HT-29 (cell line): ENCODE measurements around the gene LACC1. TPM values are rescaled to one million over a fixed set of nuclear protein-coding genes. Genes with fewer than 3 reads are reported as not detected.

ENCODE experiments used
- DNase-seq: peaks from one replicate; pipeline ENCODE4 v3.0.0-alpha.2; 2015; ENCODE audit warnings: low spot score
- total RNA-seq: library from RNA; depleted of rRNA; stranded (reverse); fragments of >200 nt; shearing (Covaris generic); gene quantifications from 2 replicates; pipeline ENCODE4 v1.2.3, GENCODE V29; 2014

The LACC1 gene
- total RNA-seq, 1 experiment from 2014 or later, result 5.7 TPM

- no peak for DNase-seq
These were observed 3.9 kb downstream of the LACC1 start for GRCh38 chr13:43883631-43884030.

DNA sequence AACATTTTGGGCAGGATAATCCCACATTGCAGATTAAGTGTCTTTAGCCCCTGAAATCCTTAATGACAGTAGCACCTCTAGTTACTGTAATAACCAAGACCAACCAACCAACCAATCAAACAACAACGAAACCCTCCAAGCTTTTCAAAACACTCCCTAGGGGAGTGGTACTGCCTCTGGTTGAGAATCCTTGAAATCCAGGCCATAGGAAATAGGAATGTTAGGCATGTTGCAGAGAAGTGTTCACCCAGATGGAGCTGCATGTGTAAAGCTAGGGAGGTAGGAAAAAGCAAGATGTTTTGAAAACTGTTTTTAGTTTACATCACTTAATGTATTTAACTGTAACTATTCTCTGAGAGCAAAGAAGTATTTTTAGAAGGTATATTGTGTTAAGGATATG, 4.5 kb downstream of the LACC1 start:
- DNase-seq, result no peak

DNA sequence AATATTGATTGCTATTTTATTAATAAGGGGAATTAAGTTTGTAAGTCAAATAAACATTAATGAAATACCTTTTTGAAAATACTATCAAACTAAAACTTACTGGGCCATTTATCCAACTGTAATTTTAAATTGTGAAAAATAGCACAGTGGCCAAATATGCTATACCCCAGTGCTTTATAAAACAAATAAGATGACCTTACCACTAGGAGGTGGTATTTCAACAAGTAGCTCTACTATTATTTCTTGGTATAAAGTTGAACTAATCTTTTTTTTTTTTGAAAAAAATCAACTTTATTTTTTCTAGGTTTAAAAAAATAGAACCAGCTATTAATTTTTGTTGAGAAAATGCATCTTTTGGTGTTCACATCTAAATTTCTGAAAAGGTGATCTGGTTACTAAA, 14.7 kb downstream of the LACC1 start:
- no peak for DNase-seq

DNA sequence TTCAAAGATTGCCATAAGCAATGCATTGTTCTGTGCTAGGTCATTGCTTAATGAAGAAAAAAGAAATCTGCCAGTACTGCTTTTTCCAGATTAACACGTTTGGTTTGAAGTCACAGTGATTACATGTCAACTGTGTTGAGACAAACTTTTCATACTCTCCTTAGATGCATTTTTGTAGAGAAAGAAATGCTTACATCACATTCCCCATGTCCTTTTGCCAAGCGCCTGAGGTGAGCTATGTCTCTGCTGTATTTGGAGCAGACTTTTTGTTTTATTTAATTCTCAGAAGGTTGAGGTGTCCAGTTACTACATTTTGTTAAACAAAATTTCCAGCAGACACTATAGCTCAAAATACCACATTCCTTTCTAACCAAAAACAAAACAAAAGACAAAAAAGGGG, 16.2 kb downstream of the LACC1 start:
- no peak for DNase-seq

DNA sequence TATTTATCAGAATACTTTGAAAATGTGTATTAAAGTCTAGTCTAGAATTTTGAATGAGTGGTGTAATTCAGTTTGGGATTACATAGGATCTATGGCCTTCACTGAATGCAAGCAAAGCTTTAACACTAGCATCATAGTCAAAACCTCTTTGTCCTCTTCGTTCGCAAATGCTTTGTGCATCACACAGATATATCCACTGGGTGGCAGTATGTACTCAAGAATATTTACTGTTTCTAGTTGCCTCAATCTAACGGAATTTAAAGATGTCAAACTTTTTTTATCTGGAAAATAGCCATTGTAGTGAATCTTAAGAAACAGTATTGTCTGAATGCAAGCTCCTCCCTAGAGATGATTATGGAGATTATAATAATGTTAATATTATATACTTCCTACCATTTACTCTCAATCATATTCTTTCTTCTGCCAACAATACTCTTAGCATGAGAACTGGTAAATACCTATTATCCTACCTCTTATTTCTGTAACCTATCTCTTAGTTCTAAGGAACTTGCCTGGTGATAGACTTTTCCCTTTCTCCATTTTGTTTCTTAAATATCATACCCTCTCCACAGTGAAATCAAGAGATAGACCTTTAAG, 25.8 kb downstream of the LACC1 start:
- DNase-seq, result peak; percentile 90

DNA sequence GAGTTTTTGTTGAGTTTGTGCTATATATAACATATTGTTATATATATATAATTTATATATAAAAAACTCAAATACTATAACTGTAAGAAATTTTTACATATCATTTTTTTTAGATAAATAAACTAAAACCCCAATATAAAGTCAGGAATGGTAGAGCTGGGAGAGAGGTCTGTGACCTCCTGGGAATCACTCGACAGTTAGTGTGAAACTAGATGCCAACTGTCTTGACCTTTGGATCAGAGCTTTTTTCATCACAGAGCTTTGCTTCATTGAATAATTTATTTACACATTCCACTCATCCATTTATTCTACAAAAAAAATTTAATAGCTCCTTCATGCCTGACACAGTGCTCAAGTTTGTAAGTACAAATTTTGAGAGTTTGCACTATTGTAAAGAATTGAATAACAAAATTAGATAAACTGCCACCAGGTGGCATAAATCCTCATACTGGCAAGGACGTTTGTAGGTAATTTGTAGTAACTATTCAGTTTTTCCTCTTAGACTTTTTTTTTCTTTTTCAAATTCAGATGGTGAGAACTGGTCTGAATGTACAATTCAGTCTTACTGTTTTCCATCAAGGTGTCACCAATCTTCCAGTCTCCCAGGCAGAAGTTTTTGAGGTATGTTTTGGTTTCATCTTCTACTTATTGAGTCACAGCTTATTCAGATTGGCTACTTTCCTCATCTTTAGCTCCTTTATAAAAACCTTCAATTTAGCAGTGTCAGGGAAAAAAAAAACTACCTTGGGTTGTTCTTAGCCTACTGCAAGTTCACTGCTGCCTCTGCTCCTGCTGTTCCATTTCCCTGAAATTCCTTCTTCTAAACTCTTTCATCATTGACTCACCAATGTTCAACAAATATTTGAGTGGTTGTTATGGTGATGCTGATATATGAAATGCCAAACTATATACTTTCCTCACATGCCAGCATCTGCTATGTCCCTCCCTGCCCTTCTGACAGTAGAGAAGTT, 28.7 kb downstream of the LACC1 start:
- DNase-seq, result peak; percentile 83

DNA sequence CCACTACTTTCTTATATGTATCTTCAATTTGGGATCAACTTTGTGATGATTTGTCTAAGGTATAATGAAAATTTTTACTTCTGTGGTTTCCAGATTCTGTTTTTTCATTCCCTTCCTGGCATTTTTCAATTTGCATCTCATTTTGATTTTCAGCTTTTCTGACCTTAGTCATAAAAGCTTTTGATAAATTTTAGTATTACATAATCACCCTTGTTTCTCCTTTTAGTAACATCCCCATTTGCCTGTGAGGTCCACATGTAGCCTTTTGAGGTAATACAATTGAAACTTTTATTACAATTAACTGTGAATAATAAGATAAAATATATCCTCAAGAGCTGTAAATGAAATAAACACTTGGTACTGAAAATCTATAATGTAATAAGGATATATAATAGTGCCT, 31.2 kb downstream of the LACC1 start:
- DNase-seq, result no peak

GRCh38 chr13:43911278-43911677, 31.6 kb downstream of the LACC1 start:
- DNase-seq, result no peak

- no peak for DNase-seq
These were observed 32.2 kb downstream of the LACC1 start for GRCh38 chr13:43911871-43912270.

GRCh38 chr13:43915451-43915850, 35.7 kb downstream of the LACC1 start:
- DNase-seq, result no peak

DNA sequence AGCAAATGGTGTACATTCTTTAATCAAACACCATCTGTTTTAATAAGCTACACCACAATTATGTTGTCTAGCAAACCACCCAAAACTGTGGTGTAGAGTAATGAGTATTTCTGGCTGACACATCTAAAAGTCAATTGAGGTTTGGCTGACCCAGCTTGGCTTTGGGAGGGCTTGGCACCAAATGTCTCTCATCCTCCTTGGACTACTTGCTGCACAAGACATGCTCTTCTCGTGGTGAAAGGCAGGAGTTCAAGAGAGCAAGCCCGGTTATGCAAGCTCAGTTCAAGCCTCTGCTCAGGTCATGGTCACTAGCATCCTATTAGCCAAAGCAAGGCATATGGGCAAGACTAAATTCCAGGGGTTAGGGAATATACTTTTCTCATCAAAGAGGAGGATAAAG, 37.1 kb downstream of the LACC1 start:
- no peak for DNase-seq

DNA sequence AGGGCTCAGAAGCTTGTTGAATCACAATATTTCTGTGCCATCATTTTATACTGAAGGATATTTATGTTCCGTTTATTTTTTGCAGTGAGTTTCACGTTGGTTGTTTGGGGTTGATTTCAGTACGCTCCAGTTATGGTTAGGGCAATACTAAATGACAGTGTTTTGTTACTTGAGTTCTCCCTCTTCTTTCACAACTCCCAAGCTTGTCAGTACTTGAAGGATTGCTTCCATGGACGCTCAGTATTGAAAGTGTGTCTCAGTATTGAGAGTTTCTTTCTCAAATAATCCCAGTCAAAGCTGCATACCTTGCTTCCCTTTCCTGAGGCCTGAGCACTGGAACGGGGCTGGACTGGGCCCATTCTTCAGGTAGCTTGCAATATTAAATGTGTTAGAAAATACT, 38.9 kb downstream of the LACC1 start:
- DNase-seq, result no peak

DNA sequence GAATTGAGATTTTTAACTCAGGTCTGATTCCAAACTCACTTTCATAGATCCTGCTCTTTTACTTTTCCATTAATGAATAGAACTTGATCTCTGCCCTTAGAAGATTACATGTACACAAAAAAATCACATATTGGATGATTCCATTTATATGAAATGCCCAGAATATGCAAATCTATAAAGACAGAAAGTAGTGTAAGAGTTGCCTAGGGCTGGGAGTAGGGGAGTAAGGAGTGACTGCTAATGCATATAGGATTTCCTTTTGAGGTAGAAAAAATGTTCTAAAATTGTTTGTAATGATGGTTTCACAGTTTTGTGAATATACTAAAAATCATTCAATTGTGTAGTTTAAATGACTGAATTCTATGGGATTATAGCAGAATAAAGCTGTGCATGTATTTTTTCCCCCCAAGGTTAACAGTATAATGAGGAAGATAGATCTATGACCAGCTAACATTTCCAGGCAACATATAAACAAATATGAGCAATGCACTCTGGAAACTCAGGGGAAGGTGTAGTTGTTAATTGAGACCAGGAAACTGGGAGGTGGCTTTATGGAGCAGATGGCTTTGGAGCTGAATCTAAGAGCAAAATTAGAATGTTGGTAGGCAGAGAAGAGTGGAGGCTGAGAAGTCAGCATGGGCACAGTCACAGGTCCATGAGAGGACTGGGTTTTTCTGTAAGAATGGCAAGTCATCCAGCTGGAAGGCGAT, 41.4 kb downstream of the LACC1 start:
- DNase-seq, result peak; percentile 16

DNA sequence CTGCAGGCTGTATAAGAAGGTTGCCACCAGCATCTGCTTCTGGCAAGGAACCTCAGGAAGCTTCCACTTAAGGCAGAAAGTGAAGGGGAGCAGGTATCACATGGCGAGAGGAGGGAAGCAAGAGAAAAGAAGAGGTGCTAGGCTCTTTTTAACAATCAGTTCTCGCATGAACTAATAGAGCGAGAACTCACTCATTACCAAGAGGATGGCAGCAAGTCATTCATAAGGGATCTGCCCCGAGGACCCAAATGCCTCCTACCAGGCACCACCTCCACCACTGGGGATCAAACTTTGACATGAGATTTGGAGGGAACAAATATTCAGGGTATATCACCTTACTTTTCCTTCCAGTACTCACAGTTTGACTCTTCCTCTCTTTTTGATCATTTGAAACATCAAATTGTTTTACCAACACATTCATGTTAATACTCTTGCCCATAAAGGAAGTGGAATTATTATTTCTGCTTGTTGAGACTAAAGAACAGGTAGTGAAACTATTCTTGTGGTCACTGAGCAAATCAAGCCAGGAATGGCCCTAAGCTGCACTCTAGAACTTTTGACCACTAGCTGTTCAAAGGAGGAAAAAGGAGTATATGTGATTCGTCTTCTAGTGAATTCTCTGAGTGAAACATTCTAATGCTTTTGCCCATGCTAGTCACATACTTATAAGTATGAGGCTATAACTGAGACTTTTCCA, 45.0 kb downstream of the LACC1 start:
- no peak for DNase-seq

- no peak for DNase-seq
These were observed 50.2 kb downstream of the LACC1 start for GRCh38 chr13:43929947-43930346.

GRCh38 chr13:43933378-43933777, 53.7 kb downstream of the LACC1 start:
- DNase-seq, result no peak

DNA sequence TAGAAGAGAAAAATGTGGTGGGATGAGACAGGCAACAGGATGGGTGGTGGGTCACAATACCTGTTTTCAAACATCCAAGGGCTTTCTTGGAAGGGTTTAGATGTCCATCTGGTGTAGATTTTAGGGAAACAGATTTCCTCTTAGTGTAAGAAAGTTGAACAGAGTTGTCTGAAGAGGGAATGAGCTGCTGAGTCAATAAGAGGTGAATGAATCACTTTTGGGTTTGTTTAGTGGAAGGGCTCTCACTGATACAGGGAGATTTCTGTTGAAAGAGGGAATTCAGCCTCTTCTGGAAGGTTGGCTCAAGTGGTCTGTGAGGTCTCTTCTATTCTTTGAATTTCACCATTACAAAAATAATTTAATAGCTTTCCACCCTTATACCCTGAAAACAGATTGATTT, 54.6 kb downstream of the LACC1 start:
- DNase-seq, result no peak

- DNase-seq, result no peak
These were observed 56.2 kb downstream of the LACC1 start for GRCh38 chr13:43935878-43936277.

DNA sequence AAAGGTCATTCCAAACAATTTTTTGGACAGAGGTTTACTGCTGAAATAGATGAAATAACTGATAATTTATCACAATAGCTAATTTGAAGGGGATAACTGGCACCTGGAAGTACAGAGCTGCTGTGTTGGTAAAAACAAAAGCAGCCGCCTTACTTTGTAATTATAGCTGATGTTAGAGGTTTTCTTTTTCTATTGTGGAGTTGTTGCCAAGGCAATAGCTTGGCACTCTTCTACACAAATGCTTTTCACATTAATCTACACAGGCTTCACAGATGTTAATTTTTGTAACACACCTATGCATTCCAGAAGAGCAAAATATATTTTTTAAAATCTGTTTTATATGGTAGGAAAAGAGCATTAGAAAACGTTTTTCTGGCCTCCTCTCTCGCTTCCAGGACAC, 56.9 kb downstream of the LACC1 start:
- no peak for DNase-seq

- DNase-seq, result no peak
These were observed 58.1 kb downstream of the LACC1 start for GRCh38 chr13:43937839-43938238.

DNA sequence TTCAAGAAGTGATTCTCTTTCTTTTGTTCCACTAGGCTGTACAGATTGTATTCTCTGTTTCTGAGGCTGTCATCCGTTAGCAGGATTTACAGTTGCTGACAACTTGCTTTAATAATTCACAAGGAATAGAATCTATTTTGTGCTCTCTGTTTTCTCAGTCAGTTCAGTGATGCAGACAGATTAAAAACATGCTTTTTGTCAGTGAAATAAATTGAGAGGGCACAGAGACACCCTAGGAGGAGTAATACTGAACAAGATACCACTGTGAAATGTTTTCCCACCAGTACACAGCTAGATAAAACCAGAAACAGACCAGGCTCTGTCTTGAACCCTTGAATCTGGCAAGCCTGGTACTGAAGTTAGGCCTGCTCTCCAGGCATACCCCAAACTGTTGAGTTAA, 58.7 kb downstream of the LACC1 start:
- DNase-seq, result no peak

DNA sequence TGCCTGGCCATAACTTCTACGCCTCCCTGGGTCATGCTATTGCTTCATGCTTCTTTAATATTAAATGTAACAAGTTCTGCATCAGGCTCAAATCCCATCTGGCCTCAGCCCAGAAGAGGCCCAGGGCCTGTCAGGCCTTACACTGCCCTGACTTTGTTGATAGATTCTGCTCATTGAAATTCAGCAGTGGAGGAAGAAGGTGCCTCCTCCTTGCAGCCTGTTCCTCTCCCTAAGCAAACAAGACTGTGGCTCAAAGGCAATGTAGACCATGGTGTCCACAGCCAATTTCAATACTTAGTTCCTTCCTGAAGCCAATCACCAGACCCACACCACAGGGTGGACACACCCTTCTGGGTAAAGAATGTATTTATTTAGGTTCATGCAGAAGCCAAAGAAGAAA, 59.4 kb downstream of the LACC1 start:
- DNase-seq, result no peak
